Mesendoderm (in vitro differentiated cells): Measurements from ENCODE around the gene CCL19.

ENCODE experiments used
- DNase-seq: peaks from one replicate; pipeline ENCODE4 v3.0.0; 2013
- H2AK5ac ChIP-seq: 2 replicates; pipeline ENCODE4 v1.6.1; 2013; ENCODE audit warnings: low read length, inconsistent platforms
- H2BK120ac ChIP-seq: 2 replicates; pipeline ENCODE4 v1.6.1; 2013; ENCODE audit warnings: low read depth, mild to moderate bottlenecking, low read length, moderate library complexity, mixed read lengths
- H2BK15ac ChIP-seq: replicated peaks from 2 replicates; pipeline ENCODE4 v1.6.1; 2013; ENCODE audit warnings: low read depth, mild to moderate bottlenecking, moderate library complexity
- H2BK5ac ChIP-seq: 2 replicates; pipeline ENCODE4 v1.6.1; 2013; ENCODE audit warnings: low read length, inconsistent platforms
- H3K18ac ChIP-seq: 2 replicates; pipeline ENCODE4 v1.6.1; 2013; ENCODE audit warnings: mild to moderate bottlenecking, low read length, mixed read lengths
- H3K23ac ChIP-seq: one replicate; pipeline ENCODE4 v1.6.1; 2013; ENCODE audit warnings: low read length
- H3K27ac ChIP-seq: 2 replicates; pipeline ENCODE4 v1.5.1; 2013; ENCODE audit warnings: low read depth, mild to moderate bottlenecking, inconsistent platforms, low read length, moderate library complexity
- H3K27me3 ChIP-seq: 2 replicates; pipeline ENCODE4 v1.6.1; 2013; ENCODE audit warnings: low read length, control low read depth, mild to moderate bottlenecking, inconsistent platforms; ENCODE audit not compliant: insufficient read depth, poor library complexity
- H3K36me3 ChIP-seq: 2 replicates; pipeline ENCODE4 v1.6.1; 2013; ENCODE audit warnings: low read length, inconsistent platforms; ENCODE audit not compliant: control insufficient read depth, insufficient read depth
- H3K4ac ChIP-seq: one replicate; pipeline ENCODE4 v1.6.1; 2013; ENCODE audit warnings: low read depth, mild to moderate bottlenecking, low read length, moderate library complexity
- H3K4me1 ChIP-seq: 2 replicates; pipeline ENCODE4 v1.6.1; 2013; ENCODE audit warnings: low read depth, low read length, inconsistent platforms; ENCODE audit not compliant: control insufficient read depth
- H3K4me2 ChIP-seq: 2 replicates; pipeline ENCODE4 v1.6.1; 2013; ENCODE audit warnings: low read length
- H3K4me3 ChIP-seq: 2 replicates; pipeline ENCODE4 v1.5.1; 2013; ENCODE audit warnings: mild to moderate bottlenecking, low read length
- H3K56ac ChIP-seq: one replicate; pipeline ENCODE4 v1.6.1; 2013; ENCODE audit warnings: low read length
- H3K79me1 ChIP-seq: 2 replicates; pipeline ENCODE4 v1.6.1; 2013; ENCODE audit warnings: low read length, inconsistent platforms
- H3K79me2 ChIP-seq: 2 replicates; pipeline ENCODE4 v1.6.1; 2013; ENCODE audit warnings: mild to moderate bottlenecking, low read length; ENCODE audit not compliant: control insufficient read depth, insufficient read depth
- H3K9ac ChIP-seq: 2 replicates; pipeline ENCODE4 v1.6.1; 2013; ENCODE audit warnings: low read length, inconsistent platforms
- H4K5ac ChIP-seq: one replicate; pipeline ENCODE4 v1.6.1; 2013; ENCODE audit warnings: low read length
- H4K8ac ChIP-seq: one replicate; pipeline ENCODE4 v1.6.1; 2013; ENCODE audit warnings: low read depth, mild to moderate bottlenecking, control low read depth, low read length, moderate library complexity
- WGBS: extraction: QIAGEN DNeasy Blood & Tissue Kit; methylation state at CpG from one replicate; pipeline ENCODE4 v1.1.7; 2013; ENCODE audit warnings: low lambda C conversion rate, missing lambda C conversion rate; ENCODE audit not compliant: insufficient coverage; ENCODE audit errors: extremely low coverage; 5-methylcytosine and 5-hydroxymethylcytosine counted together

Gene CCL19

DNA sequence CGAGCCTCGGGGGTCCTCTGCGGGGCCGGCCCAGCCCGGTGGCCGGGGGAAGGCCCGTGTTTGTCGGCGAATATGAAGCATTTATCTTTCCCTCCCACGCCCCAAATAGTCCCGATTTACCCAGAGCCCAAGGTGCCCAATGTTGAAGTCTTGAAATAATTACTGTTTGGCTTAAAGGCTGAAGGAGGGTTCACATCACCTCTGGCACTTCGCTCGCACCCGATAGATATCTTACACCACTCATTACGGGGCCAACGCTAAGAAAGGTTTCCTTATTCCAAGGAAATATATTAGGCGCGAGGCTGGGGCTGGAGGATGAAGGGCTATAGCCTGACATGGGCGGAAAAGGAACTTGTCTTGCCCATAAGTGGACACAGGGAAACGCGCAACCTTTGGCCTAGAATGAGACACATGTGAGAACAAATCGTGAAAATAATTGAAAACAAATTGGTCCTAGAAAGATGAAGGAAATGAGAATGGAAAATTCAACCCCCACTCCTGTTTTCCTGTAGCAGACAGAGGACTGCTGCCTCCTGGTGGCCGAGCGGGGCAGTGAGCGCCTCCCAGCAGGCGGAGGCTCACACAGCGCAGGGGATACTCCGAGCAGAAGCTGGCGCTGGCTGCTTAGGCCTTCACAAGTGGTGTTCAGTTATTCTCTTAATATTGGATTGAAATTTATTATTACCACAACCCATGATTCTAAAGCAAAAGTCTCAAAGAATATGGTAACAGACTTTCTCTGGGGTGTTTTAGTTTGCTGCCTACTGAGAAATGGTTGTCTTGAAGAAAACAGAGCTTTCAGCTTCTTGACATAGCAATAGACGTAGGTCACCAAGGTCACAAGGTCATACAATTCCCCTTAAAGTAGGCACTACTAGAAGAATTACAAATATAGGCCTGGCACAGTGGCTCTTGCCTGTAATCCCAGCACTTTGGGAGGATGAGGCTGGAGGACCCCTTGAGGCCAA is 11.0 kb upstream of the CCL19 start:
- H3K27me3 ChIP-seq, result peaks cover 15% of the 10 kb centered on the region
- peak overlapping the region; percentile 54 for H3K9ac ChIP-seq
- H4K5ac ChIP-seq, result no peak overlapping the region
- H3K18ac ChIP-seq, result peak overlapping the region; percentile 72
- H3K36me3 ChIP-seq, result no peaks in the 10 kb centered on the region
- H3K27ac ChIP-seq, result no peak overlapping the region
- no peak overlapping the region for H2BK5ac ChIP-seq
- no peak overlapping the region for H2BK120ac ChIP-seq
- H3K4me1 ChIP-seq, result peaks cover 2% of the 10 kb centered on the region
- H3K79me2 ChIP-seq, result no peaks in the 10 kb centered on the region
- no peak overlapping the region for H4K8ac ChIP-seq
- H3K4ac ChIP-seq, result no peak overlapping the region
- no peak overlapping the region for H2BK15ac ChIP-seq
- H3K56ac ChIP-seq, result peak overlapping the region; percentile 81
- H2AK5ac ChIP-seq, result no peak overlapping the region
- H3K4me2 ChIP-seq, result peak overlapping the region; percentile 54
- WGBS, result no CpG with 5 or more reads among the region's 30 CpGs
- H3K23ac ChIP-seq, result no peak overlapping the region
- H3K4me3 ChIP-seq, result no peak overlapping the region
- peak; percentile 76 for DNase-seq
- no peaks in the 10 kb centered on the region for H3K79me1 ChIP-seq

DNA sequence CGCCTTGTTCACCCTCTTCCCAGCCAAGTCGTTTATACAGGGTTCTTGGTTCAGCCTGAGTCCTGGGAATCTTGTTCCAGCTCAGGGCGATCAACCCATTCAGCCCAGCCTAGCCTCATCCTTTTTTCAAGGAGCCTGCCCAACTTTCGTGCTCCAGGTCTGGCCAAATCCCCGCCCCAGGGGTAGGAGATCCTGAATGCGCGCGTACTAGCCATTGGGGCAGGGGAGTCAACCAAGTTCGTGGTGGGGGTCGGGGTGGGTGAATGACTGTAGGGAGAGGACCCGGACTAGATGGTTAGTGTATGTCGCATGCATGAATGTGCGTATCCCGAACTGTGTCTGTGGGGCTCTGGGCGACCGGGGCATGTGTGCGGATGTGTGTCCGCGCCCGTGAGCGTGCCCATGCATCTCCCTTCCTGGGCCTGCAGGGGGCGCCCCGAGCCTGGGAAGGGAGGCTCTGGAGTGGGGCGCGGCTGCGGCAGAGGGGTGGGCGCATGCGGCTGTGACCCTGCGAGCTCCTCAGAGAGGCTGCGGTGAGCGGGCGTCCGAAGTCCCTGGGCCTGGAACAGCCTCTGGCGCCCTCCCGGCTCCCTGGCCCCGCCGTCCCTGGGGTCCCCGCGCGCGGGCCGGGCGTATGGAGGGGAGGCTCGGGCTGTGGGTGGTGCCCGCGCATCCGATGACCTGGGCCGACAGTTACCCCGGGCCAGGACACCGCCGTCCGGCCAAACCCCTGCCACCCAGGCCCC is 10.1 kb upstream of the CCL19 start:
- H3K27me3 ChIP-seq, result peaks cover 15% of the 10 kb centered on the region
- H3K79me2 ChIP-seq, result no peaks in the 10 kb centered on the region
- DNase-seq, result peak; percentile 81

DNA sequence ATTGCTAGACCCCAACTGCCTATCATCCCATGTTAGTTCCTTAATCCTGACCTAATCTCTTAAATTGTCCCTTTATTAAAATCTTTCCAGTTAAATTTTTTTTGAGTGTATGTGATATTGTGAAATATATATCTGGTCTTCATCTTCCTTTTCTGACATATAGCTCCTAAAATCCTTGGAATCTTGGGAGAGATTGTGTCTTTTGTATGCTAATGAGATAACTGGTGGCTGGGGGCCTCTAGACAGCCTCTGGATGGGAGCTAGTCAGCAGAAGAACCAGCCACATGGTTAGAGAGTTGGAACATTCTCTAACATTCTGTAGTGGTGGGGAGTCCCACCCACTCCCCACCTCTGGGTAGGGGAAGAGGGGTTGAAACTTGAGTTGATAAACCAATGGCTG is 3.7 kb upstream of the CCL19 start:
- Histone ChIP-seq H3K27ac (no peak overlapping the region), H3K4me3 (no peak overlapping the region), H4K8ac (no peak overlapping the region), H3K56ac (no peak overlapping the region), H3K79me2 (no peaks in the 10 kb centered on the region), H3K4me2 (no peak overlapping the region), H3K27me3 (peaks cover 2% of the 10 kb centered on the region), H3K23ac (no peak overlapping the region), H4K5ac (no peak overlapping the region), H2BK120ac (no peak overlapping the region), H3K4me1 (no peaks in the 10 kb centered on the region), H3K18ac (no peak overlapping the region), H2AK5ac (no peak overlapping the region), H2BK15ac (no peak overlapping the region), H3K79me1 (no peaks in the 10 kb centered on the region), H2BK5ac (no peak overlapping the region), H3K4ac (no peak overlapping the region), H3K36me3 (no peaks in the 10 kb centered on the region), H3K9ac (no peak overlapping the region)
- DNase-seq, result peak; percentile 63

More for the DNA sequence above, 10.1 kb upstream of the CCL19 start:
- H2AK5ac ChIP-seq, result no peak overlapping the region
- H3K79me1 ChIP-seq, result no peaks in the 10 kb centered on the region
- peak overlapping the region; percentile 54 for H3K4me2 ChIP-seq
- peak overlapping the region; percentile 66 for H3K23ac ChIP-seq
- H3K18ac ChIP-seq, result peak overlapping the region; percentile 72
- no peaks in the 10 kb centered on the region for H3K36me3 ChIP-seq
- H2BK120ac ChIP-seq, result no peak overlapping the region
- no peak overlapping the region for H4K8ac ChIP-seq
- H2BK15ac ChIP-seq, result no peak overlapping the region
- no peak overlapping the region for H4K5ac ChIP-seq
- no peak overlapping the region for H2BK5ac ChIP-seq
- H3K56ac ChIP-seq, result peak overlapping the region; percentile 81
- no CpG with 5 or more reads among the region's 52 CpGs for WGBS
- H3K4ac ChIP-seq, result peak overlapping the region; percentile 65
- peak overlapping the region; percentile 54 for H3K9ac ChIP-seq
- no peak overlapping the region for H3K4me3 ChIP-seq
- no peak overlapping the region for H3K27ac ChIP-seq
- peaks cover 2% of the 10 kb centered on the region for H3K4me1 ChIP-seq

DNA sequence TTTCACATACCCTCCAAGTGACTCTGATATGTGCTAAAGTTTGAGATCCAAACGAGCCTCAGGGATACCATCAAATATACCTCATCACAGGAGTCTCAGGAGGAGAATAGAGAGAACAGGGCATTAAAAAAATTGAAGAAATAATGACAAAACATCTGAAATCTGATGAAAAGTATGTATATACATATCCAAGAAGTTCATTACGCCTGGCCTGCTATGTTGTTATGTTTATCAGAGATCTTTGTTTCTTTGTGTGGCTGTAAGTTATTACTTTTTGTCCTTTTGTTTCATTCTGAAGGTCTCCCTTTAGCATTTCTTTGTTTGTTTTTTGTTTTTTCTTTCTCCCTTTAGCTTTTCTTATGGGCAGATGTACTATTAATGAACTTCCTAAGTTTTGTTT is 2.5 kb upstream of the CCL19 start:
- Histone ChIP-seq H3K9ac (no peak overlapping the region), H4K8ac (no peak overlapping the region), H3K4me2 (no peak overlapping the region), H3K56ac (no peak overlapping the region), H3K23ac (no peak overlapping the region), H2BK120ac (no peak overlapping the region), H3K4me3 (no peak overlapping the region), H3K27ac (no peak overlapping the region), H3K4me1 (no peaks in the 10 kb centered on the region), H4K5ac (no peak overlapping the region), H2AK5ac (no peak overlapping the region), H2BK5ac (no peak overlapping the region), H2BK15ac (no peak overlapping the region), H3K4ac (no peak overlapping the region), H3K36me3 (no peaks in the 10 kb centered on the region), H3K27me3 (no peaks in the 10 kb centered on the region), H3K18ac (no peak overlapping the region), H3K79me2 (no peaks in the 10 kb centered on the region), H3K79me1 (no peaks in the 10 kb centered on the region)
- DNase-seq, result no peak
- no CpG with 5 or more reads among the region's 2 CpGs for WGBS

DNA sequence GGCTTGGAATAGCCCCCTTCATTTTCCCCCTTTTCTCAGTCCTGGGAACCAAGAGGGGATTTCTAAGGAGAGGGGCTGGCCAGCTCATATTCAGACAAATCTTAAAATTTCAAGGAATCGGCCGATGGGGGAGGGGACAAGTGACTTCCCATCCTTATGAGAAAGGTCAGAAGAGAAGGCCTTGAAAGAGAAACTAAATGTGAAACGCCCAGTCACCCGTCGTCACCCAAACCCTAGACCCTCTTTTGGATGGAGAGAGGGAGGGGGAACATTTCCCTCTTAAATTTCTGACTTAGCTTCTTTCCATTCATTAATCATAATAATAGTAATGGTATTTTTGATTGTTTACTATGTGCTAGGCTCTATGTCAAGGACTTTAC is 850 bp upstream of the CCL19 start:
- H3K4me2 ChIP-seq, result no peak overlapping the region
- DNase-seq, result no peak
- WGBS, result no CpG with 5 or more reads among the region's 5 CpGs

More for the DNA sequence above, 850 bp upstream of the CCL19 start:
- H3K9ac ChIP-seq, result no peak overlapping the region
- no peaks in the 10 kb centered on the region for H3K27me3 ChIP-seq
- H3K36me3 ChIP-seq, result no peaks in the 10 kb centered on the region
- H3K79me1 ChIP-seq, result no peaks in the 10 kb centered on the region
- no peak overlapping the region for H3K4ac ChIP-seq
- H2AK5ac ChIP-seq, result no peak overlapping the region
- H2BK120ac ChIP-seq, result no peak overlapping the region
- H3K23ac ChIP-seq, result no peak overlapping the region
- no peak overlapping the region for H2BK15ac ChIP-seq
- no peaks in the 10 kb centered on the region for H3K79me2 ChIP-seq
- H4K8ac ChIP-seq, result no peak overlapping the region
- no peak overlapping the region for H3K18ac ChIP-seq
- no peak overlapping the region for H3K56ac ChIP-seq
- no peak overlapping the region for H4K5ac ChIP-seq
- H2BK5ac ChIP-seq, result no peak overlapping the region
- H3K4me3 ChIP-seq, result no peak overlapping the region
- no peaks in the 10 kb centered on the region for H3K4me1 ChIP-seq
- no peak overlapping the region for H3K27ac ChIP-seq
